HepG2 (cell line): ENCODE measurements around the gene KLK10. TPM values are rescaled to one million over a fixed set of nuclear protein-coding genes. Genes with fewer than 3 reads are reported as not detected.

Experiments used
- ATAC-seq: fragments of 200-7000 bp; cut with Tn5 transposase; 3 replicates; pipeline ENCODE4 v1.9.1; 2020; ENCODE audit warnings: mild to moderate bottlenecking, moderate library complexity
- BruUV-seq: library from RNA; stranded (reverse); fragments of 400-500 nt; replicated peaks from 2 replicates; lab custom pipeline; 2021; lab: Mats Ljungman, UMichigan
- CTCF ChIA-PET: fragments of 300-600 bp; formaldehyde crosslinking; extraction: SDS; loops from one replicate; lab custom pipeline; 2021; ENCODE audit warnings: low total read pairs, inconsistent platforms, low intra/inter-chr PET ratio; lab: Yijun Ruan, JAX
- POLR2A ChIA-PET: fragments of 350-600 bp; sonication (Branson Sonifier 250); formaldehyde crosslinking; loops from one replicate; lab custom pipeline; 2020; ENCODE audit warnings: antibody characterized with exemption, inconsistent platforms; lab: Yijun Ruan, JAX
- DNase-seq: peaks from one replicate; pipeline ENCODE4 v3.0.0-alpha.2; 2015; ENCODE audit warnings: low spot score
- FAIRE-seq: peaks from 3 replicates; lab custom pipeline; 2011; peaks lifted over from hg19 to GRCh38; lab: Jason Lieb, UNC
- H2AFZ ChIP-seq: one replicate; pipeline ENCODE4 v1.6.1; 2011; ENCODE audit warnings: low read length, inconsistent platforms
- H3K27ac ChIP-seq: fragments of 300-600 bp; 3 replicates; pipeline ENCODE4 v1.8.0; 2011; ENCODE audit warnings: mixed run types, mild to moderate bottlenecking, mixed read lengths, low read length, inconsistent platforms; ENCODE audit not compliant: insufficient read depth; ENCODE audit errors: extremely low read length
- H3K27me3 ChIP-seq, 2 experiments: fragments of 200-600 bp in 1 of 2; 2 replicates in 1 of 2; 3 replicates in 1 of 2; pipeline versions ENCODE4 v1.6.0 to v1.8.0; 2011; ENCODE audit warnings: low read length in 2 of 2, mild to moderate bottlenecking in 2 of 2, moderate library complexity in 2 of 2, inconsistent platforms in 1 of 2; ENCODE audit not compliant: insufficient read depth in 2 of 2, control insufficient read depth in 1 of 2
- H3K36me3 ChIP-seq, 2 experiments: fragments of 200-600 bp in 1 of 2; replicated peaks in 1 of 2; 2 replicates in 1 of 2; 3 replicates in 1 of 2; pipeline versions ENCODE4 v1.5.1 to v1.8.0; 2011; ENCODE audit warnings: low read length in 2 of 2, inconsistent platforms in 1 of 2; ENCODE audit not compliant: insufficient read depth in 2 of 2, control insufficient read depth in 1 of 2
- H3K4me1 ChIP-seq: 2 replicates; pipeline ENCODE4 v1.5.1; 2012; ENCODE audit warnings: low read length, inconsistent platforms; ENCODE audit not compliant: insufficient read depth
- H3K4me2 ChIP-seq: 2 replicates; pipeline ENCODE4 v1.6.0; 2011; ENCODE audit warnings: low read depth, low read length, inconsistent platforms
- H3K4me3 ChIP-seq, 3 experiments: fragments of 200-600 bp in 1 of 3; sonication (generic), shearing (Covaris generic) in 1 of 3; replicated peaks in 1 of 3; 2 replicates each; pipeline ENCODE4 v1.5.1; 2011 to 2016; ENCODE audit warnings: low read length in 3 of 3, inconsistent platforms in 2 of 3, low read depth in 2 of 3, mild to moderate bottlenecking in 2 of 3, control low read depth in 1 of 3, mixed read lengths in 1 of 3; ENCODE audit not compliant: insufficient read depth in 1 of 3
- H3K79me2 ChIP-seq: one replicate; pipeline ENCODE4 v1.6.1; 2011; ENCODE audit warnings: low read length, inconsistent platforms; ENCODE audit not compliant: insufficient read depth
- H3K9ac ChIP-seq: 2 replicates; pipeline ENCODE4 v1.6.0; 2011; ENCODE audit warnings: mild to moderate bottlenecking, low read depth, low read length, inconsistent platforms; ENCODE audit not compliant: insufficient read depth
- H3K9me3 ChIP-seq: 2 replicates; pipeline ENCODE4 v1.5.1; 2012; ENCODE audit warnings: mild to moderate bottlenecking, low read length
- H4K20me1 ChIP-seq: 2 replicates; pipeline ENCODE4 v1.6.0; 2011; ENCODE audit warnings: inconsistent platforms, mild to moderate bottlenecking, low read length, moderate library complexity; ENCODE audit not compliant: insufficient read depth
- GABPA ChIP-seq, 2 experiments: IDR thresholded peaks; 2 replicates each; pipeline ENCODE4 v1.6.1; 2011 to 2016; ENCODE audit warnings: low read depth in 2 of 2, low read length in 1 of 2, missing biosample characterization in 1 of 2, missing genetic modification characterization in 1 of 2
- NAIF1 ChIP-seq: sonication (generic); formaldehyde crosslinking; IDR thresholded peaks from 2 replicates; pipeline ENCODE4 v1.5.0; 2020; ENCODE audit warnings: mild to moderate bottlenecking, missing genetic modification reagents, borderline replicate concordance
- NCOR1 ChIP-seq: fragments of 200-600 bp; sonication (generic); IDR thresholded peaks from 2 replicates; pipeline ENCODE4 v1.7.0; 2017; ENCODE audit warnings: antibody characterized with exemption, low read length, borderline replicate concordance
- NFE2L2 ChIP-seq: fragments of 150-350 bp; IDR thresholded peaks from 2 replicates; pipeline ENCODE4 v1.6.1; 2014; ENCODE audit warnings: low read length
- POLR2AphosphoS5 ChIP-seq: IDR thresholded peaks from 2 replicates; pipeline ENCODE4 v1.6.1; 2012; ENCODE audit warnings: low read depth, low read length
- REPIN1 ChIP-seq: sonication (generic); formaldehyde crosslinking; IDR thresholded peaks from 2 replicates; pipeline ENCODE4 v1.8.0; 2022; ENCODE audit warnings: missing genetic modification reagents, low read depth, mild to moderate bottlenecking, borderline replicate concordance
- SETDB1 ChIP-seq: sonication (generic); formaldehyde crosslinking; IDR thresholded peaks from 2 replicates; pipeline ENCODE4 v1.5.1; 2020; ENCODE audit warnings: missing genetic modification reagents, mild to moderate bottlenecking, borderline replicate concordance
- SIX1 ChIP-seq: sonication (generic); formaldehyde crosslinking; IDR thresholded peaks from 2 replicates; pipeline ENCODE4 v1.4.0; 2020; ENCODE audit warnings: missing genetic modification reagents, borderline replicate concordance
- ZBTB42 ChIP-seq: sonication (generic); formaldehyde crosslinking; IDR thresholded peaks from 2 replicates; pipeline ENCODE4 v1.5.0; 2020; ENCODE audit warnings: mild to moderate bottlenecking, missing genetic modification reagents
- ZFYVE20 ChIP-seq: sonication (generic); formaldehyde crosslinking; IDR thresholded peaks from 2 replicates; pipeline ENCODE4 v1.8.0; 2023; ENCODE audit warnings: low read depth, mild to moderate bottlenecking, moderate library complexity, missing genetic modification reagents, borderline replicate concordance
- ZNF629 ChIP-seq: sonication (generic); formaldehyde crosslinking; conservative IDR thresholded peaks from 2 replicates; pipeline ENCODE4 v1.5.0; 2020; ENCODE audit warnings: missing genetic modification reagents
- WGBS: methylation state at CpG from one replicate; pipeline ENCODE4 v1.1.6; 2017; ENCODE audit warnings: low lambda C conversion rate; 5-methylcytosine and 5-hydroxymethylcytosine counted together
- in situ Hi-C: cut with HindIII; loops from 2 replicates; pipeline ENCODE4 v1.10.0; 2017; ENCODE audit warnings: low pct_unique_long_range_greater_than_20kb; ENCODE audit not compliant: extremely low pct_ligation_motif_present
- intact Hi-C: fragments of 100-400 bp; cut with micrococcal nuclease; formaldehyde crosslinking; loops from one replicate; pipeline ENCODE4 v1.10.0; 2022; ENCODE audit not compliant: unreplicated experiment
- polyA plus RNA-seq, 8 experiments: library from polyadenylated mRNA; depleted of rRNA in 3 of 8; stranded (reverse) in 7 of 8; unstranded in 1 of 8; fragments of >200 nt; fragmentation: Illumina TruSeq in 4 of 8; extraction: Trizol in 4 of 8; gene quantifications; 2 replicates each; pipeline versions ENCODE4 v1.2.1 to v1.2.3, GENCODE V29; 2011 to 2016; ENCODE audit warnings: low read depth in 4 of 8, missing spikeins in 1 of 8, mixed read lengths in 1 of 8; ENCODE audit not compliant: insufficient read depth in 1 of 8
- total RNA-seq, 5 experiments: library from RNA; depleted of rRNA; stranded (reverse); fragments of >200 nt; fragmentation: Illumina TruSeq; extraction: Trizol; gene quantifications; 2 replicates each; pipeline ENCODE4 v1.2.3, GENCODE V29; 2016; ENCODE audit warnings: low read depth in 1 of 5
- TF ChIP-seq, protein P1 (sequence below): fragments of 450-650 bp; IDR thresholded peaks from 2 replicates; pipeline ENCODE4 v1.6.1; 2017
- TF ChIP-seq, protein P2 (sequence below): sonication (generic); formaldehyde crosslinking; IDR thresholded peaks from 2 replicates; pipeline ENCODE4 v1.9.0; 2021; ENCODE audit warnings: mild to moderate bottlenecking, missing genetic modification reagents
- TF ChIP-seq, protein P3 (sequence below): sonication (generic); formaldehyde crosslinking; IDR thresholded peaks from 2 replicates; pipeline ENCODE4 v1.5.1; 2020; ENCODE audit warnings: mild to moderate bottlenecking, missing genetic modification reagents, borderline replicate concordance

KLK10 gene
- total and polyA plus RNA-seq, 2 of the 13 experiments (the other 11 are each of a cell fraction or from before 2014, with no cell fraction given): not detected

DNA sequence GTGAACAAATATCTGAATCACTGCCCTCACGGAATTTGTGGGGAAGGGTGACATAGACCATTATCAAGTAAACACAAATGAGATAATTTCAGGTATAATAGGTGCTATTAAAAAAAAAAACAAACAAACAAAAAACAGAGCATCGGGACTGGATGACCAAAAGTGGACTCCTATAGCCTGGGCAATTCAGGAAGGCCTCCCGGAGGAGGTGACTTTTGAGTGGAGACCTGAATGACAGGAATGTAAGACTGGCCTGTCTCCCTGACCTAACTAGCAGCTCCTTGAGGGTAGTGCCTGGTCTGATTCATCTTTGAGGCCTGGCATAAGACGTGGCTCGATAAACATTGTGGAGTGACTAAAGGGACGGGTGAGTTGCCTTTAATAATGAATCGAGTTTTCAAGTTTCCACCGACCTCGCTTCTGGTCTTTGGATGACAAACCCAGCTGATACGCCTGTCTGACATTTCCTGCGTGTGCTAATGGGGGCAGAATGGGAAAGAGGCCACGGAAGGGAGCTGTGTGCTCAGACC lies 6.8 kb downstream of the KLK10 start:
- CTCF ChIA-PET: no interaction called here
- H3K27me3 ChIP-seq: peaks cover 1 to 16% of the 10 kb centered on the region in 2 experiments; a peak in 3 of 5 replicates
- WGBS: 10% methylated on average over 12 of the region's 12 CpGs
- H3K36me3 ChIP-seq: no peaks in the 10 kb centered on the region
- no TSS peak for BruUV-seq
- DNase-seq (no peak), FAIRE-seq (no peak), ATAC-seq (no peak)
- H3K4me1 ChIP-seq: no peaks in the 10 kb centered on the region
- no peak overlapping the region for H3K4me2 ChIP-seq
- H2AFZ ChIP-seq: no peak overlapping the region
- intact Hi-C loops: loop anchor here (10.0 kb wide), 1 partner anchor 78 kb away; no protein-coding TSS in a partner anchor
- H3K4me3 ChIP-seq: no peak overlapping the region
- no peaks in the 10 kb centered on the region for H4K20me1 ChIP-seq
- POLR2A ChIA-PET: no interaction called here
- no peaks in the 10 kb centered on the region for H3K9me3 ChIP-seq
- H3K9ac ChIP-seq: no peak overlapping the region
- H3K79me2 ChIP-seq: no peaks in the 10 kb centered on the region
- H3K27ac ChIP-seq: no peak overlapping the region
- in situ Hi-C loops: no loop called here
- TF ChIP-seq NFE2L2: no peak
- TF ChIP-seq, protein P1, sequence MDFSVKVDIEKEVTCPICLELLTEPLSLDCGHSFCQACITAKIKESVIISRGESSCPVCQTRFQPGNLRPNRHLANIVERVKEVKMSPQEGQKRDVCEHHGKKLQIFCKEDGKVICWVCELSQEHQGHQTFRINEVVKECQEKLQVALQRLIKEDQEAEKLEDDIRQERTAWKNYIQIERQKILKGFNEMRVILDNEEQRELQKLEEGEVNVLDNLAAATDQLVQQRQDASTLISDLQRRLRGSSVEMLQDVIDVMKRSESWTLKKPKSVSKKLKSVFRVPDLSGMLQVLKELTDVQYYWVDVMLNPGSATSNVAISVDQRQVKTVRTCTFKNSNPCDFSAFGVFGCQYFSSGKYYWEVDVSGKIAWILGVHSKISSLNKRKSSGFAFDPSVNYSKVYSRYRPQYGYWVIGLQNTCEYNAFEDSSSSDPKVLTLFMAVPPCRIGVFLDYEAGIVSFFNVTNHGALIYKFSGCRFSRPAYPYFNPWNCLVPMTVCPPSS: no peak
- no peak for TF ChIP-seq GABPA (IDR thresholded peaks at IDR 0.05; ENCODE audit: low read depth, low read length)
- TF ChIP-seq GABPA (CRISPR knock-in tag; IDR thresholded peaks at IDR 0.05; ENCODE audit: low read depth): no peak
- TF ChIP-seq NCOR1: no peak
- no peak for TF ChIP-seq REPIN1 (CRISPR knock-in tag)
- TF ChIP-seq SETDB1: no peak
- TF ChIP-seq ZFYVE20 (CRISPR knock-in tag): no peak
- TF ChIP-seq ZNF629 (CRISPR knock-in tag): no peak
- TF ChIP-seq ZBTB42 (CRISPR knock-in tag): no peak
- no peak for TF ChIP-seq POLR2AphosphoS5
- TF ChIP-seq, protein P2, sequence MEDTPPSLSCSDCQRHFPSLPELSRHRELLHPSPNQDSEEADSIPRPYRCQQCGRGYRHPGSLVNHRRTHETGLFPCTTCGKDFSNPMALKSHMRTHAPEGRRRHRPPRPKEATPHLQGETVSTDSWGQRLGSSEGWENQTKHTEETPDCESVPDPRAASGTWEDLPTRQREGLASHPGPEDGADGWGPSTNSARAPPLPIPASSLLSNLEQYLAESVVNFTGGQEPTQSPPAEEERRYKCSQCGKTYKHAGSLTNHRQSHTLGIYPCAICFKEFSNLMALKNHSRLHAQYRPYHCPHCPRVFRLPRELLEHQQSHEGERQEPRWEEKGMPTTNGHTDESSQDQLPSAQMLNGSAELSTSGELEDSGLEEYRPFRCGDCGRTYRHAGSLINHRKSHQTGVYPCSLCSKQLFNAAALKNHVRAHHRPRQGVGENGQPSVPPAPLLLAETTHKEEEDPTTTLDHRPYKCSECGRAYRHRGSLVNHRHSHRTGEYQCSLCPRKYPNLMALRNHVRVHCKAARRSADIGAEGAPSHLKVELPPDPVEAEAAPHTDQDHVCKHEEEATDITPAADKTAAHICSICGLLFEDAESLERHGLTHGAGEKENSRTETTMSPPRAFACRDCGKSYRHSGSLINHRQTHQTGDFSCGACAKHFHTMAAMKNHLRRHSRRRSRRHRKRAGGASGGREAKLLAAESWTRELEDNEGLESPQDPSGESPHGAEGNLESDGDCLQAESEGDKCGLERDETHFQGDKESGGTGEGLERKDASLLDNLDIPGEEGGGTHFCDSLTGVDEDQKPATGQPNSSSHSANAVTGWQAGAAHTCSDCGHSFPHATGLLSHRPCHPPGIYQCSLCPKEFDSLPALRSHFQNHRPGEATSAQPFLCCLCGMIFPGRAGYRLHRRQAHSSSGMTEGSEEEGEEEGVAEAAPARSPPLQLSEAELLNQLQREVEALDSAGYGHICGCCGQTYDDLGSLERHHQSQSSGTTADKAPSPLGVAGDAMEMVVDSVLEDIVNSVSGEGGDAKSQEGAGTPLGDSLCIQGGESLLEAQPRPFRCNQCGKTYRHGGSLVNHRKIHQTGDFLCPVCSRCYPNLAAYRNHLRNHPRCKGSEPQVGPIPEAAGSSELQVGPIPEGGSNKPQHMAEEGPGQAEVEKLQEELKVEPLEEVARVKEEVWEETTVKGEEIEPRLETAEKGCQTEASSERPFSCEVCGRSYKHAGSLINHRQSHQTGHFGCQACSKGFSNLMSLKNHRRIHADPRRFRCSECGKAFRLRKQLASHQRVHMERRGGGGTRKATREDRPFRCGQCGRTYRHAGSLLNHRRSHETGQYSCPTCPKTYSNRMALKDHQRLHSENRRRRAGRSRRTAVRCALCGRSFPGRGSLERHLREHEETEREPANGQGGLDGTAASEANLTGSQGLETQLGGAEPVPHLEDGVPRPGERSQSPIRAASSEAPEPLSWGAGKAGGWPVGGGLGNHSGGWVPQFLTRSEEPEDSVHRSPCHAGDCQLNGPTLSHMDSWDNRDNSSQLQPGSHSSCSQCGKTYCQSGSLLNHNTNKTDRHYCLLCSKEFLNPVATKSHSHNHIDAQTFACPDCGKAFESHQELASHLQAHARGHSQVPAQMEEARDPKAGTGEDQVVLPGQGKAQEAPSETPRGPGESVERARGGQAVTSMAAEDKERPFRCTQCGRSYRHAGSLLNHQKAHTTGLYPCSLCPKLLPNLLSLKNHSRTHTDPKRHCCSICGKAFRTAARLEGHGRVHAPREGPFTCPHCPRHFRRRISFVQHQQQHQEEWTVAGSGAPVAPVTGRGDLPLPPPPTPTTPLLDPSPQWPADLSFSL (CRISPR knock-in tag): no peak
- TF ChIP-seq, protein P3, sequence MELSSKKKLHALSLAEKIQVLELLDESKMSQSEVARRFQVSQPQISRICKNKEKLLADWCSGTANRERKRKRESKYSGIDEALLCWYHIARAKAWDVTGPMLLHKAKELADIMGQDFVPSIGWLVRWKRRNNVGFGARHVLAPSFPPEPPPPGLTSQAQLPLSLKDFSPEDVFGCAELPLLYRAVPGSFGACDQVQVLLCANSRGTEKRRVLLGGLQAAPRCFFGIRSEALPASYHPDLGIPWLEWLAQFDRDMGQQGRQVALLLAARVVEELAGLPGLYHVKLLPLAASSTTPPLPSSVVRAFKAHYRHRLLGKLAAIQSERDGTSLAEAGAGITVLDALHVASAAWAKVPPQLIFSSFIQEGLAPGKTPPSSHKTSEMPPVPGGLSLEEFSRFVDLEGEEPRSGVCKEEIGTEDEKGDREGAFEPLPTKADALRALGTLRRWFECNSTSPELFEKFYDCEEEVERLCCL (CRISPR knock-in tag): no peak
- TF ChIP-seq SIX1 (CRISPR knock-in tag): no peak
- no peak for TF ChIP-seq NAIF1 (CRISPR knock-in tag)
